A549 (cell line): ENCODE results near the gene TMEM44. TPM values are rescaled to one million over a fixed set of nuclear protein-coding genes. Genes with fewer than 3 reads are reported as not detected.

Source experiments
- ATAC-seq, 2 experiments: fragments of 200-7000 bp in 1 of 2; fragments of >200 bp in 1 of 2; cut with Nextera tagmentation in 1 of 2; cut with Tn5 transposase in 1 of 2; 3 replicates each; pipeline versions ENCODE4 v1.8.0 to v1.9.1; 2018 to 2020; ENCODE audit warnings: mild to moderate bottlenecking in 1 of 2, moderate library complexity in 1 of 2
- CTCF ChIA-PET: fragments of 300-600 bp; sonication (Branson Sonifier 250); formaldehyde crosslinking; extraction: SDS; loops from one replicate; lab custom pipeline; 2021; ENCODE audit warnings: antibody characterized with exemption, inconsistent platforms; lab: Yijun Ruan, JAX
- POLR2A ChIA-PET: fragments of 350-600 bp; formaldehyde crosslinking; extraction: SDS; loops from one replicate; lab custom pipeline; 2021; ENCODE audit warnings: antibody characterized with exemption, inconsistent platforms; lab: Yijun Ruan, JAX
- DNase-seq, 2 experiments: peaks; one replicate each; pipeline versions ENCODE4 v3.0.0 to v3.0.0-alpha.2; 2011 to 2016; ENCODE audit warnings: low read depth in 1 of 2, low spot score in 1 of 2
- FAIRE-seq: peaks from 2 replicates; lab custom pipeline; 2011; peaks lifted over from hg19 to GRCh38; lab: Jason Lieb, UNC
- H3K27ac ChIP-seq, 2 experiments: fragments of >200 bp; sonication (Bioruptor Twin); formaldehyde crosslinking; 3 replicates each; pipeline ENCODE4 v1.5.1; 2016 to 2017
- H3K4me1 ChIP-seq: fragments of >200 bp; sonication (Bioruptor Twin); formaldehyde crosslinking; 3 replicates; pipeline ENCODE4 v1.6.1; 2016
- H3K4me2 ChIP-seq: fragments of >200 bp; sonication (Bioruptor Twin); formaldehyde crosslinking; 3 replicates; pipeline ENCODE4 v1.6.1; 2016
- H3K4me3 ChIP-seq: fragments of >200 bp; sonication (Bioruptor Twin); formaldehyde crosslinking; 3 replicates; pipeline ENCODE4 v1.5.1; 2016
- H3K9me3 ChIP-seq: fragments of >200 bp; sonication (Bioruptor Twin); formaldehyde crosslinking; 3 replicates; pipeline ENCODE4 v1.6.1; 2016
- CHD2 ChIP-seq: fragments of 150-350 bp; IDR thresholded peaks from 2 replicates; pipeline ENCODE4 v1.6.1; 2014; ENCODE audit warnings: low read length; ENCODE audit not compliant: partially characterized antibody
- CHD4 ChIP-seq: fragments of 200-600 bp; sonication (generic); IDR thresholded peaks from 2 replicates; pipeline ENCODE4 v1.6.1; 2016; ENCODE audit warnings: antibody characterized with exemption, mild to moderate bottlenecking, borderline replicate concordance
- CTCF ChIP-seq: fragments of >200 bp; sonication (Bioruptor Twin); formaldehyde crosslinking; IDR thresholded peaks from 3 replicates; pipeline ENCODE4 v1.5.1; 2016
- E2F6 ChIP-seq: IDR thresholded peaks from 2 replicates; pipeline ENCODE4 v1.6.1; 2012; ENCODE audit warnings: low read depth, borderline replicate concordance
- EHMT2 ChIP-seq: fragments of 200-600 bp; sonication (generic); IDR thresholded peaks from 2 replicates; pipeline ENCODE4 v1.6.1; 2016; ENCODE audit warnings: antibody characterized with exemption, low read depth, mild to moderate bottlenecking, moderate library complexity
- FOSB ChIP-seq: fragments of 250-450 bp; sonication (Bioruptor Pico); IDR thresholded peaks from 2 replicates; pipeline ENCODE4 v1.5.0; 2020; ENCODE audit warnings: mild to moderate bottlenecking, moderate library complexity
- GATA3 ChIP-seq: IDR thresholded peaks from 2 replicates; pipeline ENCODE4 v1.6.1; 2012; ENCODE audit warnings: borderline replicate concordance
- HDAC2 ChIP-seq: fragments of 200-600 bp; sonication (generic); IDR thresholded peaks from 2 replicates; pipeline ENCODE4 v1.6.1; 2016
- HES2 ChIP-seq: fragments of >200 bp; sonication (Bioruptor Twin); formaldehyde crosslinking; IDR thresholded peaks from 2 replicates; pipeline ENCODE4 v1.6.1; 2016
- HOXA7 ChIP-seq: fragments of 250-450 bp; sonication (Bioruptor Pico); IDR thresholded peaks from 2 replicates; pipeline ENCODE4 v1.5.0; 2020; ENCODE audit warnings: mild to moderate bottlenecking, moderate library complexity
- HOXB13 ChIP-seq: fragments of 250-450 bp; sonication (Bioruptor Pico); IDR thresholded peaks from 2 replicates; pipeline ENCODE4 v1.5.0; 2020; ENCODE audit warnings: low read depth, mild to moderate bottlenecking, moderate library complexity
- HOXB5 ChIP-seq: fragments of 250-450 bp; sonication (Bioruptor Pico); IDR thresholded peaks from 2 replicates; pipeline ENCODE4 v1.5.0; 2020; ENCODE audit warnings: mild to moderate bottlenecking, moderate library complexity
- JUN ChIP-seq, 2 experiments: fragments of >200 bp; sonication (Bioruptor Twin); formaldehyde crosslinking; IDR thresholded peaks; 2 replicates in 1 of 2; 3 replicates in 1 of 2; pipeline ENCODE4 v1.6.1; 2016 to 2017
- KDM1A ChIP-seq: fragments of 200-600 bp; sonication (generic); IDR thresholded peaks from 2 replicates; pipeline ENCODE4 v1.6.1; 2016; ENCODE audit warnings: low read depth, mild to moderate bottlenecking
- MAX ChIP-seq: IDR thresholded peaks from 2 replicates; pipeline ENCODE4 v1.6.1; 2012
- MAZ ChIP-seq: fragments of 150-350 bp; IDR thresholded peaks from 2 replicates; pipeline ENCODE4 v1.6.1; 2014; ENCODE audit warnings: antibody characterized with exemption, low read depth, low read length, borderline replicate concordance
- MYC ChIP-seq: IDR thresholded peaks from 2 replicates; pipeline ENCODE4 v1.6.1; 2012; ENCODE audit warnings: mild to moderate bottlenecking, inconsistent platforms, low read length, improper control_type of control experiment, borderline replicate concordance
- NFE2L2 ChIP-seq: fragments of 150-350 bp; conservative IDR thresholded peaks from 2 replicates; pipeline ENCODE4 v1.6.1; 2014; ENCODE audit warnings: low read length
- PHF8 ChIP-seq: fragments of 200-600 bp; sonication (generic); IDR thresholded peaks from 2 replicates; pipeline ENCODE4 v1.6.1; 2016; ENCODE audit warnings: low read depth, mild to moderate bottlenecking, antibody characterized with exemption, moderate library complexity, borderline replicate concordance
- RCOR1 ChIP-seq: fragments of 150-350 bp; IDR thresholded peaks from 2 replicates; pipeline ENCODE4 v1.6.1; 2014; ENCODE audit warnings: antibody characterized with exemption, low read length, low read depth
- RNF2 ChIP-seq: fragments of 200-600 bp; sonication (generic); IDR thresholded peaks from 2 replicates; pipeline ENCODE4 v1.6.1; 2016; ENCODE audit warnings: low read depth, mild to moderate bottlenecking, antibody characterized with exemption, moderate library complexity, borderline replicate concordance
- SREBF2 ChIP-seq: fragments of 450-650 bp; IDR thresholded peaks from 2 replicates; pipeline ENCODE4 v1.6.1; 2014; ENCODE audit warnings: mild to moderate bottlenecking, moderate library complexity
- TP53 ChIP-seq: fragments of 250-450 bp; sonication (Bioruptor Pico); IDR thresholded peaks from 2 replicates; pipeline ENCODE4 v1.5.0; 2021; ENCODE audit warnings: mild to moderate bottlenecking, moderate library complexity
- ZFP36 ChIP-seq: fragments of 450-650 bp; IDR thresholded peaks from 2 replicates; pipeline ENCODE4 v1.6.1; 2014; ENCODE audit warnings: borderline replicate concordance; ENCODE audit not compliant: partially characterized antibody
- WGBS: methylation state at CpG from one replicate; pipeline ENCODE4 v1.1.6; 2017; ENCODE audit errors: missing lambda C conversion rate; 5-methylcytosine and 5-hydroxymethylcytosine counted together
- polyA plus RNA-seq, 4 experiments: library from polyadenylated mRNA; depleted of rRNA in 3 of 4; stranded (reverse); fragments of >200 nt; fragmentation: RNase III in 1 of 4; extraction: RNeasy Plus Mini Kit Qiagen cat#74134 plus additional on column Dnase treatment in 1 of 4; gene quantifications; 2 replicates in 3 of 4; 3 replicates in 1 of 4; pipeline ENCODE4 v1.2.3, GENCODE V29; 2011 to 2017
- TF ChIP-seq, protein P1 (sequence below): fragments of 200-600 bp; sonication (generic); IDR thresholded peaks from 2 replicates; pipeline ENCODE4 v1.6.1; 2016; ENCODE audit warnings: antibody characterized with exemption, mild to moderate bottlenecking, moderate library complexity
- TF ChIP-seq, protein P2 (sequence below): fragments of 450-650 bp; IDR thresholded peaks from 2 replicates; pipeline ENCODE4 v1.6.1; 2014; ENCODE audit warnings: antibody characterized with exemption
- TF ChIP-seq, protein P3 (sequence below): IDR thresholded peaks from 2 replicates; pipeline ENCODE4 v1.6.1; 2012

TMEM44 gene
- polyA plus RNA-seq, 2 of the 4 experiments (the other 2 are of a cell fraction) = 16.0 to 17.0 TPM

GRCh38 chr3:194622621-194623340 is 10.4 kb downstream of the TMEM44 start (continued):
- TF ChIP-seq E2F6 (no peak), RNF2 (no peak)

DNA sequence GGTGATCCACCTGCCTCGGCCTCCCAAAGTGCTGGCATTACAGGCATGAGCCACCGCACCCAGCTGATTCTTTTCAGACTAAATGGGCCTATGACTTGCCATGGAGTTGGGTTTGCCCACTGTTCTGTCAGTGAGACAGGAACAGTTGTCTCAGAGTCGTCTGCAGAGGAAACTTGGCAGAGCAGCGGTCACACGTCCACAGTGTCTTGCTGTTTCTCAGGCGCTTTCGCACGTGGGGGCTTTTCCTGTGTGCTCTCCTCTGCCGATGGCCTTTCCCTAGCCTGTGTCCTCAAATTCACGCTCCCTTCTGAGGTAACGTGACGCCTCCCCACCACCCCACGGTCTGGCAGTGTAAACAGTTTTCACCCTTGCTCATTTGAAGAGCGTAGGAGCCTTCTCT is 11.3 kb downstream of the TMEM44 start:
- DNase-seq (no peak), ATAC-seq (no peak), FAIRE-seq (no peak)
- ChIA-PET CTCF (interaction anchor here (0.6 kb wide), 2 partner anchors 150 to 169 kb away, joined by 3 to 4 read pairs; no protein-coding TSS in a partner anchor), POLR2A (no interaction called here)
- WGBS = 92% methylated on average over 14 of the region's 14 CpGs
- Histone ChIP-seq H3K4me2 (no peak overlapping the region), H3K4me3 (no peak overlapping the region), H3K9me3 (no peaks in the 10 kb centered on the region), H3K27ac (no peak overlapping the region), H3K4me1 (no peaks in the 10 kb centered on the region)
- TF ChIP-seq, protein P1, sequence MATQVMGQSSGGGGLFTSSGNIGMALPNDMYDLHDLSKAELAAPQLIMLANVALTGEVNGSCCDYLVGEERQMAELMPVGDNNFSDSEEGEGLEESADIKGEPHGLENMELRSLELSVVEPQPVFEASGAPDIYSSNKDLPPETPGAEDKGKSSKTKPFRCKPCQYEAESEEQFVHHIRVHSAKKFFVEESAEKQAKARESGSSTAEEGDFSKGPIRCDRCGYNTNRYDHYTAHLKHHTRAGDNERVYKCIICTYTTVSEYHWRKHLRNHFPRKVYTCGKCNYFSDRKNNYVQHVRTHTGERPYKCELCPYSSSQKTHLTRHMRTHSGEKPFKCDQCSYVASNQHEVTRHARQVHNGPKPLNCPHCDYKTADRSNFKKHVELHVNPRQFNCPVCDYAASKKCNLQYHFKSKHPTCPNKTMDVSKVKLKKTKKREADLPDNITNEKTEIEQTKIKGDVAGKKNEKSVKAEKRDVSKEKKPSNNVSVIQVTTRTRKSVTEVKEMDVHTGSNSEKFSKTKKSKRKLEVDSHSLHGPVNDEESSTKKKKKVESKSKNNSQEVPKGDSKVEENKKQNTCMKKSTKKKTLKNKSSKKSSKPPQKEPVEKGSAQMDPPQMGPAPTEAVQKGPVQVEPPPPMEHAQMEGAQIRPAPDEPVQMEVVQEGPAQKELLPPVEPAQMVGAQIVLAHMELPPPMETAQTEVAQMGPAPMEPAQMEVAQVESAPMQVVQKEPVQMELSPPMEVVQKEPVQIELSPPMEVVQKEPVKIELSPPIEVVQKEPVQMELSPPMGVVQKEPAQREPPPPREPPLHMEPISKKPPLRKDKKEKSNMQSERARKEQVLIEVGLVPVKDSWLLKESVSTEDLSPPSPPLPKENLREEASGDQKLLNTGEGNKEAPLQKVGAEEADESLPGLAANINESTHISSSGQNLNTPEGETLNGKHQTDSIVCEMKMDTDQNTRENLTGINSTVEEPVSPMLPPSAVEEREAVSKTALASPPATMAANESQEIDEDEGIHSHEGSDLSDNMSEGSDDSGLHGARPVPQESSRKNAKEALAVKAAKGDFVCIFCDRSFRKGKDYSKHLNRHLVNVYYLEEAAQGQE = no peak
- TF ChIP-seq KDM1A = no peak
- TF ChIP-seq CHD2 = no peak
- TF ChIP-seq PHF8 = no peak
- no peak for TF ChIP-seq GATA3
- TF ChIP-seq, protein P2, sequence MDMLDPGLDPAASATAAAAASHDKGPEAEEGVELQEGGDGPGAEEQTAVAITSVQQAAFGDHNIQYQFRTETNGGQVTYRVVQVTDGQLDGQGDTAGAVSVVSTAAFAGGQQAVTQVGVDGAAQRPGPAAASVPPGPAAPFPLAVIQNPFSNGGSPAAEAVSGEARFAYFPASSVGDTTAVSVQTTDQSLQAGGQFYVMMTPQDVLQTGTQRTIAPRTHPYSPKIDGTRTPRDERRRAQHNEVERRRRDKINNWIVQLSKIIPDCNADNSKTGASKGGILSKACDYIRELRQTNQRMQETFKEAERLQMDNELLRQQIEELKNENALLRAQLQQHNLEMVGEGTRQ = no peak
- TF ChIP-seq TP53 (CRISPR knock-in tag) = no peak
- no peak for TF ChIP-seq MAZ
- TF ChIP-seq FOSB = no peak
- no peak for TF ChIP-seq ZFP36
- TF ChIP-seq EHMT2 = no peak
- TF ChIP-seq RNF2 = no peak

GRCh38 chr3:194620196-194620595 is 13.0 kb downstream of the TMEM44 start:
- no peaks in the 10 kb centered on the region for H3K9me3 ChIP-seq
- FAIRE-seq = no peak
- POLR2A ChIA-PET = no interaction called here
- H3K27ac ChIP-seq = no peak overlapping the region
- no peak overlapping the region for H3K4me3 ChIP-seq
- CTCF ChIA-PET = interaction anchor here (0.6 kb wide), 1 partner anchor 9 kb away, joined by 3 read pairs; no protein-coding TSS in a partner anchor
- 90% methylated on average over 7 of the region's 7 CpGs for WGBS
- no peak for ATAC-seq
- H3K4me2 ChIP-seq = no peak overlapping the region
- no peak for DNase-seq
- no peaks in the 10 kb centered on the region for H3K4me1 ChIP-seq
- TF ChIP-seq CTCF = no peak
- no peak for TF ChIP-seq CHD2
- no peak for TF ChIP-seq CHD4
- no peak for TF ChIP-seq NFE2L2
- TF ChIP-seq, protein P3, sequence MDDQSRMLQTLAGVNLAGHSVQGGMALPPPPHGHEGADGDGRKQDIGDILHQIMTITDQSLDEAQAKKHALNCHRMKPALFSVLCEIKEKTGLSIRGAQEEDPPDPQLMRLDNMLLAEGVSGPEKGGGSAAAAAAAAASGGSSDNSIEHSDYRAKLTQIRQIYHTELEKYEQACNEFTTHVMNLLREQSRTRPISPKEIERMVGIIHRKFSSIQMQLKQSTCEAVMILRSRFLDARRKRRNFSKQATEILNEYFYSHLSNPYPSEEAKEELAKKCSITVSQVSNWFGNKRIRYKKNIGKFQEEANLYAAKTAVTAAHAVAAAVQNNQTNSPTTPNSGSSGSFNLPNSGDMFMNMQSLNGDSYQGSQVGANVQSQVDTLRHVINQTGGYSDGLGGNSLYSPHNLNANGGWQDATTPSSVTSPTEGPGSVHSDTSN = no peak
- no peak for TF ChIP-seq HOXB5 (CRISPR knock-in tag)
- no peak for TF ChIP-seq SREBF2
- TF ChIP-seq ZFP36 = no peak
- TF ChIP-seq RCOR1 = no peak
- no peak for TF ChIP-seq JUN (IDR thresholded peaks at IDR 0.05)
- TF ChIP-seq MAX = no peak
- no peak for TF ChIP-seq MYC
- no peak for TF ChIP-seq HOXB13 (CRISPR knock-in tag)
- no peak for TF ChIP-seq HOXA7 (CRISPR knock-in tag)
- no peak for TF ChIP-seq HES2
- no peak for TF ChIP-seq FOSB
- no peak for TF ChIP-seq HDAC2
